ENCODE results near the gene TMEM184A. TPM values are rescaled to one million over a fixed set of nuclear protein-coding genes. Genes with fewer than 3 reads are reported as not detected.
A peak's percentile ranks its signal among the peaks of the same experiment; 100 is the strongest.

Gene TMEM184A
- total and polyA plus RNA-seq, 8 donors = 3.8 to 99.4 (median 17.2) TPM

GRCh38 chr7:1534330-1535099 is 21.5 kb downstream of the TMEM184A start:
- DNase-seq = peak in 1 of 2 donors; percentile 19
- peaks cover 66 to 87% (median 73%) of the 10 kb centered on the region in 4 donors for H3K4me1 ChIP-seq
- intact Hi-C loops (cut with DNase I; ENCODE audit: low total_unique reads) = no loop called here
- H3K36me3 ChIP-seq = peaks cover 14 to 25% (median 21%) of the 10 kb centered on the region in 4 donors
- H3K9me3 ChIP-seq = no peaks in the 10 kb centered on the region
- H3K27ac ChIP-seq = peak overlapping the region; percentile 96 to 100 (median 98)
- no peak for TF ChIP-seq POLR2AphosphoS5 (IDR thresholded peaks at IDR 0.05)
- TF ChIP-seq, protein P1, sequence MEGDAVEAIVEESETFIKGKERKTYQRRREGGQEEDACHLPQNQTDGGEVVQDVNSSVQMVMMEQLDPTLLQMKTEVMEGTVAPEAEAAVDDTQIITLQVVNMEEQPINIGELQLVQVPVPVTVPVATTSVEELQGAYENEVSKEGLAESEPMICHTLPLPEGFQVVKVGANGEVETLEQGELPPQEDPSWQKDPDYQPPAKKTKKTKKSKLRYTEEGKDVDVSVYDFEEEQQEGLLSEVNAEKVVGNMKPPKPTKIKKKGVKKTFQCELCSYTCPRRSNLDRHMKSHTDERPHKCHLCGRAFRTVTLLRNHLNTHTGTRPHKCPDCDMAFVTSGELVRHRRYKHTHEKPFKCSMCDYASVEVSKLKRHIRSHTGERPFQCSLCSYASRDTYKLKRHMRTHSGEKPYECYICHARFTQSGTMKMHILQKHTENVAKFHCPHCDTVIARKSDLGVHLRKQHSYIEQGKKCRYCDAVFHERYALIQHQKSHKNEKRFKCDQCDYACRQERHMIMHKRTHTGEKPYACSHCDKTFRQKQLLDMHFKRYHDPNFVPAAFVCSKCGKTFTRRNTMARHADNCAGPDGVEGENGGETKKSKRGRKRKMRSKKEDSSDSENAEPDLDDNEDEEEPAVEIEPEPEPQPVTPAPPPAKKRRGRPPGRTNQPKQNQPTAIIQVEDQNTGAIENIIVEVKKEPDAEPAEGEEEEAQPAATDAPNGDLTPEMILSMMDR (IDR thresholded peaks at IDR 0.05) = no peak
- no peak for TF ChIP-seq POLR2A (IDR thresholded peaks at IDR 0.05)
- no peak for TF ChIP-seq EP300 (IDR thresholded peaks at IDR 0.05)
- H3K27me3 ChIP-seq = no peaks in the 10 kb centered on the region
- H3K4me3 ChIP-seq = peak overlapping the region in 1 of 4 donors; percentile 71
- 83 to 91% (median 89%) methylated on average over 27 to 30 of the region's 30 CpGs for WGBS, 5 donors

DNA sequence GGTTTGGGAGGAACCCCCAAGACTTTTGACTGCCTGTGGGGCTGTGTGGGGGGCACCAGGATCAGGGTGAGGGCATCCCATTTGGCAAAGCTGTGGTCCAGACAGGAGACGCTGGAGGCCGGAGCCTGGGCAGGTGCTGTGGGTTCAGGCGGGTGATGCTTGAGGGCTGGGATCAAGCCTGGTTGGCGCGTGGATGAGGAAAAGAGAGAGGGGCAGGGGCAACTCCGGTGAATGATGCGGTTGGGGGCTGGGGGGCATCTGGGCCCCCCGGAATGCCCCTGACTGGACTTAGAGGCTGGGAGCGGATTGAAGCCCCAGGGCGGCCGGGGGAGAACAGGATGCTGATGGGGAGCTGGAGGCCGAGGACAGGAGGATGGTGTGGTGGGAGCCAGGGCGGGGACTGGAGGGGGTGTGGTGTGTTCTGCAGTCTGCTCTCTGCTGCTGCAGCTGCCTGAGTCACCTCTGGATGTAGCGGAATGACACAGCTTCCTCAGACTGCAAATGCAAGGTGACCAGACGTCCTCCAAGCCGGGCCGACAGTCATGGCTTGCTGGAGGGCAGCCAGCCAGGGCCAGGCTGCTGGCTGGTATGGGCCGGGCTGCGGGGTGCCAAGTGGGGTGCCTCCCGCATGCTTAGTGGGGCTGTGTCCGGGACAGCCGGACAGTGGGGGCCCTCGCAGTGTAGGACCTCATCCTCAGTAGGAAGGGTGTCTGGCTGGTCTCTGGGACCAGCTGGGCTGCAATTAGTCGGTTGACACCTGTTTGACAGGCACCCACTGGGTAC is 22.3 kb downstream of the TMEM184A start:
- Histone ChIP-seq H3K4me1 (peaks cover 63 to 80% (median 68%) of the 10 kb centered on the region in 4 donors), H3K27me3 (no peaks in the 10 kb centered on the region), H3K36me3 (peaks cover 6 to 17% (median 13%) of the 10 kb centered on the region in 4 donors), H3K9me3 (no peaks in the 10 kb centered on the region), H3K4me3 (peak overlapping the region; percentile 69 to 81 (median 70)), H3K27ac (peak overlapping the region; percentile 96 to 100 (median 98))
- peak; percentile 67 to 78 for DNase-seq
- 58 to 81% (median 65%) methylated on average over 14 to 24 of the region's 24 CpGs for WGBS, 5 donors
- no peak for TF ChIP-seq EP300 (IDR thresholded peaks at IDR 0.05)
- peak in 2 of 3 donors; percentile 53 to 69 for TF ChIP-seq POLR2AphosphoS5 (IDR thresholded peaks at IDR 0.05)
- intact Hi-C loops (cut with DNase I; ENCODE audit: low total_unique reads) = no loop called here

DNA sequence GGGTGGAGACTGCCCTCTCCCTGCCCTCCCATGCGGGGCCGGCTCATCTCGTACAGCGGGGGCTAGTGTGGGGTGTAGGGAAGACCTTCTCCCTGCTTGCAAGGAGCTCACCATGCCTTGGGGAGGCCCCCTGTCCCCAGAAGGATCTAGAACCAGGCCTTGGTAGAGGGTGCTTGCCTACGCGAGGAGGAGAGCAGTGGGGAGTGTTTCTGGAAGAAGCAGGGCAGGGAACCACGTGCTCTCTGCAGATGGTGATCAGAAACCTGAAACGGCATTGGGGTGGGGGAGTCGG is 22.8 kb downstream of the TMEM184A start:
- TF ChIP-seq EP300 (IDR thresholded peaks at IDR 0.05) = no peak
- no peak for TF ChIP-seq POLR2AphosphoS5 (IDR thresholded peaks at IDR 0.05)
- TF ChIP-seq, protein P1 (IDR thresholded peaks at IDR 0.05) = no peak
- no peak for TF ChIP-seq POLR2A (IDR thresholded peaks at IDR 0.05)
- no peaks in the 10 kb centered on the region for H3K27me3 ChIP-seq
- peak overlapping the region; percentile 96 to 100 (median 98) for H3K27ac ChIP-seq
- peaks cover 6 to 16% (median 13%) of the 10 kb centered on the region in 4 donors for H3K36me3 ChIP-seq
- no peak for DNase-seq
- 22 to 32% (median 23%) methylated on average over 3 to 9 of the region's 9 CpGs for WGBS, 5 donors
- peaks cover 57 to 75% (median 62%) of the 10 kb centered on the region in 4 donors for H3K4me1 ChIP-seq
- intact Hi-C loops (cut with DNase I; ENCODE audit: low total_unique reads) = no loop called here
- H3K9me3 ChIP-seq = no peaks in the 10 kb centered on the region
- H3K4me3 ChIP-seq = peak overlapping the region; percentile 69 to 81 (median 70)

DNA sequence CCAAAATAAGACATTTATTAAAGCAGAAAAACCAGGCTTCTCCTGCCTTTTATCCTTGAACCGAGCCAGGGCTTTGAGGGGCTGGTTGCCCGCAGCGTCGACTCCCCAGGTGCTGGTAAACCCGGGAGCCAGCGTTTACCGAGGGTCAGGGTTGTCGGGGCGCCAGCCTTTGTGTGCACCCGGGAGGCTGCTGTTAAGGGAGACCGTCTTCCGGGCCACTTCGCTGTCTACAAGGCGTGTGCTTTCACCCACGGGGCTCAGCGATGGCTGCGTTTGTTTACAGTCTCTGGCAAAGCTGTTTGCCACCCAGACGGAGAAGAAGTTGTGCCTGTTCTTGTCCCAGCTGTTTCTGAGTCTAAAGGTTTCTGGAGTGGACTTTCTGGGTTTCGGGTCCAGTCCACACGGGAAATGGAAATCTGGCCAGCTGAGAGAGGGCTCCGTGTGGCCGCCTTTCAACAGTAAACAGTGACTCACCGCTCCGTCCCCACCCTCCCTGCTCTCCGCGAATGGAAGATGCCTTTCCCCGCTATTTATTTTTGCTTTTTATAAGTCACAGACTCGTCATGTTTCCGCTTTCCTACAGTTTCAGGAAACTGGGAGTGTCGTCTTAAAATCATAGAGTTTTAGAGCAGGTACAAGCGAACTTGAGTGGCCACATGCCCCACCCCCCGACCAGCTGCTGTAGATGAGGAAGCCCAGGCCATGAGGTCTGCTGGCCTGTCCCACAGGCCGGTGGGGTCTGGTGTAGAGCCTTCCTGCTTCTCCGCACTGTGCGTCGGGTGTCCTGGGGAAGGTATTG is 23.4 kb downstream of the TMEM184A start:
- no peaks in the 10 kb centered on the region for H3K27me3 ChIP-seq
- DNase-seq = peak; percentile 88 to 94
- TF ChIP-seq EP300 (IDR thresholded peaks at IDR 0.05) (peak; percentile 24), POLR2AphosphoS5 (IDR thresholded peaks at IDR 0.05) (peak; percentile 47 to 91 (median 79)), POLR2A (IDR thresholded peaks at IDR 0.05) (peak in 2 of 4 donors; percentile 38 to 63)
- TF ChIP-seq, protein P1 (IDR thresholded peaks at IDR 0.05) = no peak
- intact Hi-C loops (cut with DNase I; ENCODE audit: low total_unique reads) = no loop called here
- WGBS, 5 donors = 2 to 3% (median 2%) methylated on average over 31 to 36 of the region's 36 CpGs
- H3K4me3 ChIP-seq = peak overlapping the region; percentile 69 to 81 (median 70)
- H3K36me3 ChIP-seq = peaks cover 6 to 16% (median 13%) of the 10 kb centered on the region in 4 donors
- H3K4me1 ChIP-seq = peaks cover 52 to 69% (median 57%) of the 10 kb centered on the region in 4 donors
- H3K27ac ChIP-seq = peak overlapping the region; percentile 96 to 100 (median 98)
- H3K9me3 ChIP-seq = no peaks in the 10 kb centered on the region
